Activated CD8-positive, alpha-beta memory T cell treated with anti-CD3 and anti-CD28 coated beads, Interleukin-2, amount 50 U/mL, for 1 hour (primary cell): ENCODE measurements around the gene TRIM7.
A peak's percentile ranks its signal among the peaks of the same experiment; 100 is the strongest.
"Not testable (repeated sequence)": the region's sequence is repeated elsewhere in the genome, so short reads cannot be mapped to it uniquely, and the experiment has no call there.

Source experiments
- DNase-seq: peaks from one replicate; pipeline ENCODE4 v3.0.0-alpha.2; 2020; ENCODE audit errors: extremely low read depth

Gene TRIM7

DNA sequence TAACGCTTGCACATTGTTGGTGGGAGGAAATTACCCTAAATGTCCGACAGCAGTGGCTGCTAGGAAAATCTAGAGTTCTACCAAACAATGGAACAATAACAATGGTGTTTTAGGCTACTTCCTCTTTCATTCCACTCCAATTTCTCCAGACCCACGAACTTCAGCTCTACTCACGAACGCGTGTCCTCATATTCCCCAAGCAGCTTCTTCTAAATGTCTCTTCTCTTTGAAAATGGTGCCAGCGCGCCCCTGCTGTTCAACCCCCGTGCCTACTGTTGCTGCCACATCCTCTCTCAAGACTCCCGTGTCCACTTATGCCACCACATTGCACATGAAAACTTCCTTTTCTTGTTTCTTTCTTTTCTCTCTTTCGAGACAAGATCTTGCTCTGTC is 32.0 kb downstream of the TRIM7 start:
- no peak for DNase-seq

DNA sequence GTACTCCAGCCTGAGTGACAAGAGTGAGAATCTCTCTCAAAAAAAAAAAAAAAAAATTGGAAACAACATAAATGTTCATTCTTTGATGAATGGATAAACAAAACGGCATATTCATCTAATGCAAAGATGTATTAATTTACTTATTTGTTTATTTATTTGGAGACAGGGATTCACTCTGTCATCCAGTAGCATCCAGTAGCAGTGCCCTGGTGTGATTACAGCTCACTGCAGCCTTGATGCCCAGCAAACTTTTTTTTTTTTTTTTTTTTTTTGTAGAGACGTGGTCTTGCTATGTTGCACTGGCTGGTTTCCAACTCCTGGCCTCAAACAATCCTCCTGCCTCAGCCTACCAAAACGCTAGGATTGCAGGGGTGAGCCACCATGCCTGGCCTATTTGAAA is 33.2 kb downstream of the TRIM7 start:
- DNase-seq: no peak

DNA sequence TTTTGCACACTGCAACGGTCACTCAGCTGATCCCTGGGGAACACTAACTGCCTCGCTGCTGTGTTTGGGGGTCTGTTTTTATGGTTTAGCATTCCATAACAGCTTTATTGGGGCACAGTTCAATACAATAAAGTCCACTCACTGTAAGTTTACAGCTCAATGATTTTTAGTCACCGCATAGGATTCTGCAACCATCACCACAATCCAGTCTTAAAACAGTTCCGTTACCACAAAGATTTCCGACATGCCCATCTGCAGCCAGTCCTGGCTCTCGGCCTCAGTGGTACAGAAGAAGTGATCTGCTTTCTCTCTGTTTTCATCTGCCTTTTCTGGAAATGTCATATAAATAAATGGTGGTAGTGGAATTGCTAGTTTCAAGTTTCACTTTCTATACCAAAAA is 34.0 kb downstream of the TRIM7 start:
- no peak for DNase-seq

DNA sequence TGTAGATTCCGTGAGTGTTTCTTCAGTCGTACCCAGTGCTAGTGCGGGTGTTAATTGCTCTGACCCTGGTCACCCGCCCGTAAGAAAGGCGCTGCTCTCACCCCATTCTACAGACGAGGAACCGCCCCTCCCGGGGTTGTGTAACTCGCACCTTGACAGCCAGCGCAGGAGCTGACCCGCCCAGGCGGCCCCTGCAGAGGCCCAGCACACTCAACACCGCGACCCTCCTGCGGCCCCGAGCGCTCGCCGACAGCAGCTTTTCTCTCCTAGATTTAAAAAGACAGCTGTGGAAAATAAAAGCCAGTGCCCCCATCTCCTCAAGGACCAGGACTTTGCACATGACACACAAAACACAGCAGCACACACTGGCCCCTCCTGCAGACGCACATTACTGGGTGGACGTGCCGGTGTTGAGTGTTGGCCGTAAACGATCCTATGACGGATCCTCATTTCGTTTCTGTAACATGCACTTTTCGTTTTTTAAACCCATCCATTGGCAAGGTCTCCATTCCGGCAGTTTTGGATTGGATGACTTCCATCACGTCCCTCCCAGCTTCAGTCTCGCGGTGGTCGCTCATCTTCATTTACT is 34.7 kb downstream of the TRIM7 start:
- DNase-seq: no peak

DNA sequence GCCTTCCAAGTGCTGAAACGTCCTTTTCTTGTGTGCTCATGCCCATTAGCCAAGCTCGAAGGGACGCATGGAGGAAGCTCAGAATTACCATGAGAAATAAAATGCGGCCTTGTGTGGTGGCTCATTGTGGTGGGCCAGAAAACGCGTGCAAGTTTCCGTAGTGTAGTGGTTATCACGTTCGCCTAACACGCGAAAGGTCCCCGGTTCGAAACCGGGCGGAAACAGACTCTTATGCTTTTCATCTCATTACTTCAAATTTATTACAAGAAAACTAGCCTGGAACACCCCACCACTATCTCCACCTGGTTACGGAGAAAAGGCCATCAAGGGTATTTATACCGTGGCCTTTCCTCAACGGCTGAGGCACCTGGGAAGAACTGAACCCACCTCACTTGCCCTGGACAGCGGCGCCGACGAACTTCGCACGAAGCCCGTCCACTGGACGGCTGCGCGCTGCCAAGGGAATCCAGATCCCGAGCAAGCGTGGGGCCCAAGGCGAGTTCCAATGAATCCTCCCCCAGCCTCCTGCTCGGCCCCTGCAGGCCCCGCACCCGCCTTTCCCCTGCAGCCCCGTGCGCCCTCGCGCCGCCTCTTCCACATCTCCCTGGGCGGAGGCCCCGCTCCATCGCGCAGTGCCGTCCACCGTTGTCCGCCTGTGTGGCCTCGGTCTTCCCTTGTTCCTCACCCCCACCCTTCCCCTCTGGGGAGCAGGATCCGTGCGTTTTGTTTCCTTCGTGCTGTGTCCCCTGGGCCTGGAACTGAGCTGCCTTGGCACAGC is 35.3 kb downstream of the TRIM7 start:
- DNase-seq: not testable (repeated sequence)

DNA sequence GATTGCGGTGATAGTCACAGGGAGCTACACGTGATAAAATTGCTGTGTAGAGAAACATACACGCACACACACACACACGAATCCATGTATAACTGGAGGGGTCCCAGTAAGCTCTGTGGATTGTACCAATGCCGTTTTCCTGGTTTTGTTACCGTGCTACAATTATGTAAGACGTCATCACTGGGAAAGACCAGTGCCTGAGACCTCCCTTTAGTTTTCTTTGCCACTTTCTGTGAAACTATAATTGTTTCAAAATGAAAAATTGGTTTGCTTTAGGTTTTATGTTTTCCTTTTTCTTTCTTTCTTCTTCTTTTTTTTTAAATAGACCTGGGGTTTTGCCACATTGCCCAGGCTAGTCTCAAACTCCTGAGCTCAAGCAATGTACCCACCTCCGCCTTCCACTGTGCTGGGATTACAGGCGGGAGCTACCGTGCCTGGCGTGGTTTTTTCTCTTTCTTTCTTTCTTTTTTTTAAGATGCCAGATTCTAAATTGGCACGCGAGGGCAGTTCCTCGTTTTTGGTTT is 36.3 kb downstream of the TRIM7 start:
- no peak for DNase-seq

DNA sequence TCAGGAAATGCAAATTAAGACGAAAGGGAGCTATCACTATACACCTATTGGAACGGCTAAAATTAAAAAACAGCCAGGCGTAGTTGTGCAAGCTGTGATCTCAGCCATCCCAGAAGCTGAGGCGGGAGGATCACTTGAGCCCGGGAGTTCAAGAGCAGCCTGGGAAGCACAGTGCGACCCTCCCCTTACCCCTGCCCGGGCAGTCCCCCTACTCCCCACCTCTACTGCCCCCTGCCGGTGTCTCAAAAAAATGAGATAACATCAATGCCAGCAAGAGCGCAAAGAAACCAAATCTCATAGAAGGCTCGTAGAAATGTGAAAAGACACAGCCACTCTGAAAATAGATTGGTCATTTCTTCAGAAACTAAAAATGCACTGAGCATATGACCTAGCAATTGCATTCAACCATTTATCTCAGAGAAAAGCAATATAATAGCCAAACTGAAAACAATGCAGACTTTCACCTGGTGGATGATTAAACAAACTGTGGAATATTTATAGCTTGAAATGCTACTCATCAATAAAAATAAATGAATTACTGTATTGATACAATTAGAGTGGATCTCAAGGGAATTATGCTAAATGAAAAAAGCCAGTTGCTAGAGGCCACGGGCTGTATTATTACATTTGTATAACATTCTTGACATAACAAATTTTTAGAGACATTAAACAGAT is 37.0 kb downstream of the TRIM7 start:
- no peak for DNase-seq

DNA sequence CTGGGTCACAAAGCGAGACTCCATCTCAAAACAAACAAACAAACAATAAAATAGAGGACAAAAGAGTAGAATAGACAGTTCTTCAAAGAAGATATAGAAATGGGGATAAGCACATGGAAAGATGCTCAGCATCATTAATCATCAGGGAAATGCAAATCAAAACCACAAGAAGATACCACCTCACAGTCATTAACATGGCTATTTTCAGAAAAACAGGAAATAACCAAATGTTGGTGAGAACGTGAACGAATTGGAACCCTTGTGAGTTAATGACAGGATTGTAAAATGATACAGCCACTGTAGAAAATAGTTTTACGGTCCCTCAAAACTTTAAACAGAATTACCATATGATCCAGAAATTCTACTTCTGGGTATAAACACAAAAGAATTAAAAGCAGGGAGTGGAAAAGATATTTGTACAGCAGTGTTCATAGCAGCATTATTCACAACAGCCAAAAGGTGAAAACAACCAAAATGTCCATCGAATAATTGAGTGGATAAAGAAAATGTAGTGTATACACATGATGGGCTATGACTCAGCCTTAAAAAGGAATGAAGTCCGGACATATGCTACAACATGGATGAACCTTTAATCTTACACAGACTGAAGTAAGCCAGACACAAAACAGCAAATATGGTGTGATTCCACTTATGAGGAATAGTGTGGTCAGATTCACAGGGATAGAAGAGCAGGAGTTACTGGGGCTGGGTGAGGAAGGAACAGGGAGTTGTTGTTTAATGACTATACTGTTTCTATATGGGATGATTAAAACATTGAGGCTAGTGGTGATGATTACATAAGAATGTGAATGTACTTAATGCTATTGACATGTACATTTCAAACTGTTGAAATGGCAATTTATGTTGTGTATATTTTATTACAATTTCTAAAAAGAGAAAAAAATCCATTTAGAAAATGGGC is 37.9 kb downstream of the TRIM7 start:
- no peak for DNase-seq

DNA sequence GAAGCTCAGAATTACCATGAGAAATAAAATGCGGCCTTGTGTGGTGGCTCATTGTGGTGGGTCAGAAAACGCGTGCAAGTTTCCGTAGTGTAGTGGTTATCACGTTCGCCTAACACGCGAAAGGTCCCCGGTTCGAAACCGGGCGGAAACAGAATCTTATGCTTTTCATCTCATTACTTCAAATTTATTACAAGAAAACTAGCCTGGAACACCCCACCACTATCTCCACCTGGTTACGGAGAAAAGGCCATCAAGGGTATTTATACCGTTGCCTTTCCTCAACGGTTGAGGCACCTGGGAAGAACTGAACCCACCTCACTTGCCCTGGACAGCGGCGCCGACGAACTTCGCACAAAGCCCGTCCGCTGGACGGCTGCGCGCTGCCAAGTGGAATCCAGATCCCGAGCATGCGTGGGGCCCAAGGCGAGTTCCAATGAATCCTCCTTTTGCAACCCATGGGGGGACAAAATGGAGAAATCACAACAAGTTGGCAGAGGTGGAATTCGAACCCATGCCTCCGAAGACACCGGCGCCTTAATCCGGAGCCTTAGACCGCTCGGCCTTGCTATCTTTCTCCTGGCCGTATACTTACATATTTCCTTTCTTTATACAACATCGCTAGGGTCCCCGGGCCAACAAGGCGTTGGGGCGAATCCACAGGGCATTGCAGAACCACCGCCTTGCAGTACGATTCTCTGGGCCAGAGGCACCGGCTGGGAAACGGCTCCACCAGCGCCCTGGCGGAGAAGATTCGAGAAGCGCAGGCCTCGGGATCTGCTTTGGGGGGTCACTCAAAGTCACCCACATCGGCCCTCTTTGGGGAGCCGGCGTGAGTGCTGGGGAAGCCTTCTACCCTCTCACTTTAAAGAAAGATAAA is 40.7 kb downstream of the TRIM7 start:
- DNase-seq: no peak

DNA sequence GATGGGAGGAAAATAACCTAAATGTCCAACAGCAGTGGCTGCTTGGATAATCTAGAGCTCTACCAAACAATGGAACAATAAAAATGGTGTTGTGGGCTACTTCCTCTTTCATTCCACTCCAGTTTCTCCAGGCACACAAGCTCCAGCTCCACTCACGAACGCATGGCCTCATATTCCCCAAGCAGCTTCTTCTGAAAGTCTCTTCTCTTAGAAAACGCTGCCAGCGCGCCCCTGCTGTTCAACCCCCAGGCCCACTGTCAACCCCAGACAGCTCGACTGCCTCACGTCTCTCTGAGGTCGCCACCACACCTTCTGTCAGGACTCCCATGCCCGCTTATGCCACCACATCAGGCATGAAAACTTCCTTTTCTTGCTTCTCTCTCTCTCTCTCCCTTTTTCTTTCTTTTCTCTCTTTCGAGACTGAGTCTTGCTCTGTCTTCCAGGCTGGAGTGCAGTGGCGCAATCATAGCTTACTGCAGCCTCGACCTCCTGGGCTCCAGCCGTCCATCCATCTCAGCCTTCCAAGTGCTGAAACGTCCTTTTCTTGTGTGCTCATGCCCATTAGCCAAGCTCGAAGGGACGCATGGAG is 41.4 kb downstream of the TRIM7 start:
- no peak for DNase-seq

DNA sequence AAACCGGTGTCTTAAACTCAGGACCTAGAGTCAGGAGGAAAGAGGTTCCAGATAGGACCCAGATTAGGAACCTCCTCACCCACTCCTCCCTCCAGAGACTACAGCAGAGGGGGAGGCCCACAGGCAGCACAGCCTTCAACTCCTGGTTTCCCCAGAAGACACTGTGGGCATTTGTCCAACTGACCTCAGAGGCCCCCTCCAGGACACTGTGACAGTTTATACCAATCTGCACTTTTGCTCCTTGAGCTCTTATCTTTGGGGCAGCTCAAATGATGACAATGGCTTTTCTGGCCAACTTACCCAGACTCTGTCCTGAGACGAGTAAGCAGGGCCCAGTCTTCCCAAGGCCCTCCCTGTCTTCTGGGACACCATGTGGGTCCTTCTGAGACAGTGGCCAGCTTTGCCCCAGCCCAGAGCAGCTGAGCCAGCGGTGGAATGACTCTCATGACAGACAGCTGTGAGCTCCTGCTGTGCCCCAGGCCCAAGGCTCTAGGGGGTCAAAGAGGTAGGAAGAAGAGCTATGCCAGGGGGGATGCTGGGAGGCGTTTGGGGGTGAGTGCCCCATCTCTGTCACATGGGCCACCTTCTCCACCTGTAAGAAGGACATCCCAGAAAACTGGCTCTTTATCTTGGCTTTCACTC is 43.3 kb downstream of the TRIM7 start:
- no peak for DNase-seq

DNA sequence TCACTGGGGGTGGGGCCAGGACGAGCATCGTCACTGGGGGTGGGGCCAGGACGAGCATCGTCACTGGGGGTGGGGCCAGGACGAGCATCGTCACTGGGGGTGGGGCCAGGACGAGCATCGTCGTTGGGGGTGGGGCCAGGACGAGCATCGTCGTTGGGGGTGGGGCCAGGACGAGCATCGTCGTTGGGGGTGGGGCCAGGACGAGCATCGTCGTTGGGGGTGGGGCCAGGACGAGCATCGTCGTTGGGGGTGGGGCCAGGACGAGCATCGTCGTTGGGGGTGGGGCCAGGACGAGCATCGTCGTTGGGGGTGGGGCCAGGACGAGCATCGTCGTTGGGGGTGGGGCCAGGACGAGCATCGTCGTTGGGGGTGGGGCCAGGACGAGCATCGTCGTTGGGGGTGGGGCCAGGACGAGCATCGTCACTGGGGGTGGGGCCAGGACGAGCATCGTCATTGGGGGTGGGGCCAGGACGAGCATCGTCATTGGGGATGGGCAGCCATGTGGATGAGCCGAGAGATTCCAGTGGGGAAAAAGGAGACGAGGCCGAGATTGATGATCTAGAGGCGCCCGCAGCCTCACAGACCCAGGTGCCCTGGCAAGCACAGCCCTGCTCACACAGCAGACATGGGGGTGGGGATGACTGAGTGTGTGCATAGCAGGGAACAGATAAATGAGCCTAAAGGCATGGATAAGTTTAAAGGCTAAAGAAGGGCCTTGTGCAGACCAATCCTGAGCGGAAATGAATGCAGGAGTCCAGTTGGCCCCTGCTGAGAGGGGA is 44.1 kb downstream of the TRIM7 start:
- DNase-seq: not testable (repeated sequence)

DNA sequence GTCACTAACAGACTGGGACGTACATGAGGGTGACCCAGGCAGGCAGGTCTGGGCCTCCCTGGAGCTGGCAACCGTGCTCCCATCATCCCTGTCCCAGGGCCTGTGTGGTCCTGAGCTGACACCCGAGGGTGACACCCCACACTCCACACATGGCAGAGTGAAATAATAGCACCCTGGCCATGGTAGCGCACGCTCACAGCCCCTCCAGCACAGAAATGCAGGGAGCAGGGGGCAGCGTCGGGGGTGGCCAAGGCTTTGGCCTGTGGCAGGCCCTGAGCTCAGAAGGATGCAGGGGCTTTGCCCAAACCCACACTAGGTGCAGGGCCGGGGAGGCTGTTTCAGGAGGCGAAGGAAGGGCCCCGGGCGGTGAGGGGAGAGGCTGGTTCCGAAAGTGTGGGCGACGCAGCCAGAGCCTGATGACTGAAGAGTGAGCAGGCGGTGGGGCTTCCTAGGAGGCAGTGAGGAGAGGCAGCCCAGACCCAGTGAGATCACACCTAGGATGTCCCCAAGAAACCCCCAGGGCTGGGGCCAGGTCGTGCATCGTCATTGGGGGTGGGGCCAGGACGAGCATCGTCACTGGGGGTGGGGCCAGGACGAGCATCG is 44.7 kb downstream of the TRIM7 start:
- peak; percentile 61 for DNase-seq

DNA sequence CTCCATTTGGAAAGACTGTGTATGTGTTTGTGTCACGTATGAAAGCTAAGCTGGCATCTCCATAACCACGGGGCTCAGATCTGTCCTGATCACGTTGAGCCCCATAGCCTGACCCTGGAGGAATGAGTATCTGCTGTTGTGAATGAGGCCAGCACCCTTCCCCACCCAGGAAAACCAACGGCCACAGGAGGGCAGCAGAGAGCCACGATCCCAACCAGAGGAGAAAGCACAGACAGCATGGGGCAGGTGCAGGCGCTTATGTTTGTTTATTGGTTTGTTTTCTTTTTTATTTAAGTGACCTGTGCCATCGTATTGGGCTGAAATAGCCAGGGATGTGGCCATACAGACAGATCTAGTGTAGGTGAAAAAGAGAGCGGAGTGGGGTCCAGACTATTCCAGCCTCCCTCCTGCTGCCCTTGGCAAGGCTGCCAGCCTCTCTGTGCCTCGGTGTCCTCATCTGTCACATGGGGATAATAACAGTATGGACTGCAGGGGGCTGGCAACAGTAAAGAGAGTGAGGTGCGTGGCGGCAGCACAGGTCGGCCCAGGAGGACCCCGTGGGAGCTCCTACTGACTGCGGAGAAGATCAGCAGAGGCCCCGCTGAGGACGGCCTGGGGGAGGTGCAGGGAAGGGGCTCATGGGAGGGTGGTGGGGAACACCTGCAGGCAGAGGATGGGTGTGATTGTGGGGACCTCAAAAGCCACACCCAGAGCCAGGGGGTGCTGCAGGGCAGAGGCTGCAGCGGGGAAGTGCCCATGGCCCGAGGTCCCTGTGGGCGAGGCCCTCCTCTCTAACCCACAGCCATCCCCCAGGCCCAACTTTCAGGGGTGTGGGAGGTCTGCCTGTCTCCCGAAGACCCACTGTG is 45.5 kb downstream of the TRIM7 start:
- DNase-seq: peak; percentile 68

DNA sequence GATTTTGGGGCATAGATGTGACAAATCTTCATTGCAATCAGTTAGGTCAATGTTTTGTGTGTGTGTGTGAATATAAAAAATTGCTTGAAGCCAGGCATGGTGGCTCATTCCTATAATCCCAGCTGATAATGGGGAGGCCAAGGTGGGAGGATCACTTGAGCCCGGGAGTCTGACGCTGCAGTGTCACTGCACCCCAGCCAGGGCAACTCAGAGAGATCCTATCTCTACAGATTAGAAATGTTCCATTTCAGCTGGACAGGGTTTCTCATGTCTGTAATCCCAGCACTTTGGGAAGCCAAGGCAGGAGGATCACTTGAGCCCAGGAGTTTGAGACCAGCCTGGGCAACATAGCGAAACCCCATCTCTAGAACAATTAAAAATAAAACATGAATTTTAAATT is 46.1 kb downstream of the TRIM7 start:
- DNase-seq: no peak

DNA sequence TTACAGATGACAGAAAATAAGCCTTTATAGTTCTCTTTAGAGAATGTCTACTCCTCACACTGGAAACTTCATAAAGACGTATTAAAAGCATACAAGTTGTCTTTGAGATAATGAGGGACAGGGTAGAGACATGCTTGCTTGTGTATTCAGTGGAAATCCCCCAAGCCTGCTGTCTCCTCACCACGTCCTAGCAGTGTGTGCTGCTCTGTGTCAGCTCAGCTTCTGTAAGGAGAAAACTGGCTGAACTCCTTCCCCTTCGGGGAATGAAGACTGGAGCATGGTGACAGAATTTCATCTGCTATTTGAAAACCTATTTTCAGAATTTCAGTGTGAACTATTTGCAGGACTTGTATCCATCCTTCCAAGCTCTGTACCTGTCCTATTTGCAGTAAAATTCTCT is 48.2 kb downstream of the TRIM7 start:
- no peak for DNase-seq

DNA sequence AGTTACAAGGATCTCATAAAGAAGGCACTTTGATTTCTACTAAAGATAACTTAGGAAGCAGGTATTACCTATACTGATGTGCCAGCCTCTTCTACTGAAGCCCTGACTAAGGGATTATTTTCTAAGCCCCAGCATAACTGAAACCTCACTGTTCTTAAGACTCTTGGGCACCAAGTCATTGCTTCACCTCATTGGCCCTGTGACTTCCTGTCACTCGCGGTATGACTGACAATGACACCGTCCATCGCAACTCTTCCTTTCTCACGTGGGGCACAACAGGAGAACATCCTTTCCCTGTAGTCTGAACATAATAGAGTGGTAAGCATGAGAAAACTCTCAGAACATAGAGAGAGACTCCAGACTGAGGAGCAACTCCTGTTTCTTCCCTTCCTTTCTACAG is 51.2 kb downstream of the TRIM7 start:
- no peak for DNase-seq

DNA sequence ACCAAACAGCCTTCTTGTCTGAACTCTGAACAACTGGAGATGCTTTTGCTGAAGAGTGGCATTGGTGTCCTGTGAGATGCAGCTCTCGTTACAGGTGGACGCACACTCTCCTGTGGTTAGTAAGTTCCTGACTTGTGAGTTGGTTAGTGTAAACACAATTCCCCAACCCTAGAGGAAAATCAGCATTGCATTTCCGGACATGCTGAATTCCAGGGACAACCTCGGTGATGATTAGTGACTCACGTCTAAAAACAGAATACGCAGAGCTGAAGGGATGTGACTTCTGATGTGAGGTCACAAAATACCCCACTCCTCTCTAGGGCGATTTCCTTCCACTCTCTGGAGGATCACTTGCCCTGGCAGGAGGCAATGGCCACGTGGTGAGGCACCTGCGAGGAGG is 52.6 kb downstream of the TRIM7 start:
- no peak for DNase-seq
